ENCODE measurements around the gene DKK2.

GRCh38 chr4:107037199-107037584 lies 1.1 kb upstream of the DKK2 start:
- TF ChIP-seq CEBPB (IDR thresholded peaks at IDR 0.05) (no peak), ZBTB7A (IDR thresholded peaks at IDR 0.05; ENCODE audit: low read depth) (no peak), NFIC (IDR thresholded peaks at IDR 0.05) (no peak), FOXM1 (IDR thresholded peaks at IDR 0.05; ENCODE audit: borderline replicate concordance, low read depth) (no peak), MAX (IDR thresholded peaks at IDR 0.05) (no peak)

Measured in Ishikawa (cell line).